ENCODE results near the gene RDH5.

RDH5 gene

DNA sequence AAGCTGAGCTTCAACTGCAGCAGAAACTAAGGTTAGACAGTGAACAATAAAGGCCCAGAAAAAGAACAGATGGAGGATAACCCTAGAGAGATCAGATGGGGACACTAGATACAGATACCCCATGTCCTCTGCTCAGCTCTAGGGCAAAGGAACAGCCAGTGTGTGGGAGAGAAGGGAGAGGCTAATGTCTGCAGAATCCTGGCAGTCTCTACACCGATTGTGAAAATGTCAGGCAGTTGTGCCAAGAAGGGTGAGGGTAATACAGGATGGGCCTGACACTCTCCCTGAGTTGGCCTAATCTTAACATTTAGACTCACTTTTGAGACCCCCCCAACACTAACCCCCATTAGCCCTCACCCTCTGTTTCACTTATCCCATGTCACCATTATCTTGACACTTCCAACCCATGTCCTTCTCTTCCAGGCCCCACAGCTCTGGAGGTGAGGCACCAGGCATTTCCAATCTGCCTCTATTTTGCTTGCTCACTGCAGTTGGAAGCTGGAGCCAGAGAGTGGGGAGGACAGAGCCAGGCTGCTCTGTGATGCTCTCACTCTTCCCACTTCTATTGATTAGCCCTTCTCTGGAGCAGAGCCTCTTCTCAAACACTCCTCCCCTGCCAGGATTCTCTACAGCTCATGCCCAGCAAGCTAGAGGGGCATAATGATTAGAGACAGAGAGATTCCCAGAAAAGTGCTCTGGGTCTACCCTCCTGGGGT, 7.3 kb upstream of the RDH5 start:
- DNase-seq (ENCODE audit: low spot score), result no peak

DNA sequence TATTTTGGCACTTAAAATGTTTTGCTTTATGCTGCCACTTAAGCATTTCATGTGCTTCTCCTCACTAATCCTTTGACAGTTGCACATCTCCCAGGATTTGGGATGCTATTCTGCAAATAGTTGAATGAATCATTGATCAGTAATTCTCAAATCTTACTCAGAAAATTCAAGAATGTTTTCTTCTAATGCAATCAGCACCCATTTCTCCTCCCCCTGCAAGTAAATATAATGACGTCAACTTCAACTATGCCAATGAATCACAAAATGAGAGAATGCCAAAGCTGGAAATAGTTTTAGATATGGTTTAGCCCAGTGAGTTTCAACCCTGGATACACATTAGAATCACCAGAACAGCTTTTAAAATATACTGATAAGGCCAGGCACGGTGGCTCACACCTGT, 6.5 kb upstream of the RDH5 start:
- DNase-seq (ENCODE audit: low spot score), result no peak

DNA sequence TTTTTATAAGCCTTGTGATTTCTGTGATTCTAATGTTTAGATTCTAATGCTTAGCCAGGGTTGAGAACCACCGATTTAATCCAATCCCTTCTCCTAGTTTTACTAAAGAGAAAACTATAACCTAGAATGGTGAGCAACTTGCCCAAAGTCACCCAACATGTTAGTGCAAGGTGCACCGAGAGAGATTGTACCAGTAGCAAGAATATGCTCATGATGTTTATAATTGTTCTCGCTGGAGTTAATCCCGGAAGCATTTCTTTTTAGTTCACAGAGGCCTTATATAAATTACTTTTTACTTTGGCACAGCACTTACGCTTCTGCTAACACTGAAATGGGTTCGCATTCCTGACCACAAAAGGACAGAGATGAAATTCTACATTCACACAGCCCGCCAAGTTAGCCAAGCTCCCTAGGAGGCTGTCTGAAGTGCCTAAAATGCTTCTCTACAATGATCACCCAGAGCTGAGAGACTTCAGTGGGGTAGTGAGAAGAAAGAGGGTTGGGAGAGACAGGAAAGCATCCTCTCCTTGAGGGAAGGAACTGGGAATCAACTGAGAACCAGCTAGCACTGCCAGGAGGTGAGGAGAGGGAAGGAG, 4.9 kb upstream of the RDH5 start:
- no peak for DNase-seq (ENCODE audit: low spot score)

GRCh38 chr12:55715833-55716581, 4.2 kb upstream of the RDH5 start, which contains the start of gene BLOC1S1:
Gene BLOC1S1, plus strand, starts transcription at chr12:55716046. Its CDS starts 6 bp downstream, at chr12:55716052.
- peak; percentile 92 for DNase-seq (ENCODE audit: low spot score)

DNA sequence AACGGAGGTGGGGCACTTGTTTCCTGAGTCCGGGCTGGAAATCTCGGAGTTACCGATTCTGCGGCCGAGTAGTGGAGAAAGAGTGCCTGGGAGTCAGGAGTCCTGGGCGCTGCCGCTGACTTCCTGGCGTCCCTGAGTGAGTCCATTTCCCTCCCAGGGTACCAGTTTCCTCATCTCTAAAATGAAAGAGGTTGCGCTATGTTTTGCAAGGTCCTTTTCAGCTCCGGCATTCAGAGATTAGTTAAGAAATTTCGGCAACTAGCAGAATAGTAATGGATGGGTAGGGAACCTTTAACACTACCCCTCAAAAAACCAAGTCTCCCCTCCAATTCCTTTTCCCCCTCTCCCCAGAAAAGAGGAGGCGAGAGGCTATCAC, 3.6 kb upstream of the RDH5 start:
- DNase-seq (ENCODE audit: low spot score), result no peak

GRCh38 chr12:55717011-55718007, 2.9 kb upstream of the RDH5 start:
- DNase-seq (ENCODE audit: low spot score), result no peak

- no peak for DNase-seq (ENCODE audit: low spot score)
These were observed 2.2 kb upstream of the RDH5 start for GRCh38 chr12:55718015-55718414.

- DNase-seq (ENCODE audit: low spot score), result no peak
These were observed 1.4 kb upstream of the RDH5 start for GRCh38 chr12:55718624-55719275.

DNA sequence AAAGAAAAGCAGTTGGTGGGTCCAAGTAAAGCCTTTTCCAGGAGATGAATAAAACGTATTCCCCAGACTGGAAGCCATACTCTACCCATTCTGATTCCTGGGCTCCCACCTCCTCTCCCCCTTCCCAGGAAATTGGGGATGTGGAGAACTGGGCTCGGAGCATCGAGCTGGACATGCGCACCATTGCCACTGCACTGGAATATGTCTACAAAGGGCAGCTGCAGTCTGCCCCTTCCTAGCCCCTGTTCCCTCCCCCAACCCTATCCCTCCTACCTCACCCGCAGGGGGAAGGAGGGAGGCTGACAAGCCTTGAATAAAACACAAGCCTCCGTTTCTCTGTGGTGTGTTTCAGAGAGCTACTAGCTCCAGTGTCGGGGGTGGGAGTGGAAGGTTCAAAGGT, 822 bp upstream of the RDH5 start:
- no peak for DNase-seq (ENCODE audit: low spot score)

GRCh38 chr12:55720894-55721444, 776 bp downstream of the RDH5 start:
- DNase-seq (ENCODE audit: low spot score), result no peak

GRCh38 chr12:55721601-55722213, 1.5 kb downstream of the RDH5 start:
- DNase-seq (ENCODE audit: low spot score), result no peak

DNA sequence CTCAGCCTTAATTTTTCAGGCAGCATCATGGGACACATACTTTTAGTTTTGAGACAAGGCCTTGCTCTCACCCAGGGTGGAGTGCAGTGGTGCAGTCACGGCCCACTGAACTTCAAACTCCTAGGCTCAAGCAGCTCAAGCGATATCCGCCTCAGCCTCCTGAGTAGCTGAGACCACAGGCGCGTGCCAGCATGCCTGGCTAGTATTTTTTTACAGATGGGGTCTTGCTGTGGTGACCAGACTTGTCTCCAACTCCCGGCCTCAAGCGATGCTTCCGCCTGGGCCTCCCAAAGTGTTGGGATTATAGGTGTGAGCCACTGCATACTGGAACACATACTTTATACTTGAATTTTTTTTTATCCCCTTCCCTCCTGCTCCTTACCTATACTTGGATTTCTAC, 2.8 kb downstream of the RDH5 start:
- DNase-seq (ENCODE audit: low spot score), result no peak

GRCh38 chr12:55723516-55724225, 3.5 kb downstream of the RDH5 start:
- no peak for DNase-seq (ENCODE audit: low spot score)

DNA sequence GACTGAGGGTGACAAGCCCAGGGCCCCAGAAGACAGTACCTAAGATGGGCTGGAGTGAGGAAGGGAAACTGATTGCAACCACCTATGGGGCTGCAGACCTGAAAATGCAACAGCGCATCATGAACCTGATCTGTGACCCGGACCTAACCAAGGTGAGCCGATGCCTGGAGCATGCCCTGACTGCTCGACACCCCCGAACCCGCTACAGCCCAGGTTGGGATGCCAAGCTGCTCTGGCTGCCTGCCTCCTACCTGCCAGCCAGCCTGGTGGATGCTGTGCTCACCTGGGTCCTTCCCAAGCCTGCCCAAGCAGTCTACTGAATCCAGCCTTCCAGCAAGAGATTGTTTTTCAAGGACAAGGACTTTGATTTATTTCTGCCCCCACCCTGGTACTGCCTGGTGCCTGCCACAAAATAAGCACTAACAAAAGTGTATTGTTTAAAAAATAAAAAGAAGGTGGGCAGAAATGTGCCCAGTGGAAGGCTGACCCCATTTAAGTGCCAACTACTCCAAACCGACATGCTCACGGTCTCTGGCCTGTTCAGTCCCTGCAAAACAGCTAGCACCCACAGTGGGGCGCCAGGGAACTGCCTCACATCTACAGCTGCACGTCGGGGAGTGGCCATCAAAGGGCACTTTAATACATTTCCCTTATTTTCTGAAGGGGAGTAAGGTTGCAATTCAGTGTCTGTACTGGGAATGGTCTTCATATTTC, 4.2 kb downstream of the RDH5 start:
- DNase-seq (ENCODE audit: low spot score), result peak; percentile 78

DNA sequence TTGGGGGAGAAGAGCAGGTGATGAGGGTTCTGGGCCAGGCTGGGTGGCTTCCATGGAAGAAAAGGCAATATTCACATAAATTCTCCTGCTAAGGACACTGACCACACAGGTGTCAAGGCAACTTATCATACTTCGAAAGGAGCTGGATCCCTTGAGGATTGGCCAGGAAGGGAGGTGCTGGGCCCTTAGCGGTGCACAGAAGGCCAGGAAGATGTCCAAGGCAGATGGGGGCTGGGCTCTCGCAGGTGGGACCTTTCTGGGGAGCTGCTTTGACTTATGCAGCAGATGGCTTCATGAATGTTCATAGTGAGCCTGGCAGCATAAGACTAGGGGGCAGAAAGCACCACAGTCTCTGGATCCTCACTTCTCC, 4.7 kb downstream of the RDH5 start:
- DNase-seq (ENCODE audit: low spot score), result no peak

GRCh38 chr12:55725556-55725955, 5.4 kb downstream of the RDH5 start:
- DNase-seq (ENCODE audit: low spot score), result no peak

DNA sequence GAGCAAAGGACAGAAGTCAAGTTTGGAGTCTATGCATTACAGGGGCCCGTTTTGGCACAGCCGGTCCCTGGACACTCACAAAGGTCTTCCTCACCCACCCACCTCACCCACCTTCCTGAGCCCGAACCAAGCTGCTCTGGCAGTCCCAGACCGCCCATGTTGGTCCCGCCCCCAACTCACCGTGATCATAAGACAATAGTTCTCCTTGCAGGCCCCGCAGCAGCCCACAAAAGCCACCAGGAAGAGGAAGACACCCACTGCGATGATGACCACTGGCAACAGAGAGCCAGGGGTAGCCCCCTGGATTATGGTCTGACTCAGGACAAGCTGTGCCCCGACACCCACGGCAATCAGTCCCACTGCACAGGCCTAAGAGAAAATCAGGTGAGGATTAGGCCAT, 6.8 kb downstream of the RDH5 start:
- no peak for DNase-seq (ENCODE audit: low spot score)

GRCh38 chr12:55727643-55728185, 7.5 kb downstream of the RDH5 start:
- no peak for DNase-seq (ENCODE audit: low spot score)

All from pons (tissue), 1 donor.